Measurements from ENCODE around the gene RASL11A. TPM values are rescaled to one million over a fixed set of nuclear protein-coding genes. Genes with fewer than 3 reads are reported as not detected.

Gene RASL11A
- total and polyA plus RNA-seq, 2 of the 13 experiments (the other 11 are each of a cell fraction or from before 2014, with no cell fraction given), result 3.0 to 4.1 TPM

DNA sequence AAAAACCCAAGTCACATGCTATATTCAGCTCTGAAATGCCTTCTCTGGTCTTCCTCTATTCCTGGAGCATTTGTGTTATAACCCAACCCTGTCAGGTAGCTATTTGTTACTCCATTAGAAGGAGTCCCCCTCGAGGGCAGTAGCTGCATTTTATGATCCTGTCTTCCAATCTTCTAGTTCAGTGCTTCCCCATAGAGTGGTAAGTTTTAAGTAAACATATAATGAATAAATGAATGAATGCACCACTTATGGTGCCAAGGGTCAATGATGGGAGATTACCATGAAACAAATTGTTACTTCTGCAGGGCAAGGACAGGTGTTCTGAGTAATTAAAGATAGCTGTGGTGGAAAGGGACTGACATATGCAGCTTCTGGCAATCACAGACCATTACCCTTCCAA, 4.0 kb downstream of the RASL11A start:
- H3K4me2 ChIP-seq (ENCODE audit: low read depth, low read length), result no peak overlapping the region
- H2AFZ ChIP-seq (ENCODE audit: low read length), result no peak overlapping the region
- H3K9ac ChIP-seq (ENCODE audit: insufficient read depth, low read depth, low read length), result no peak overlapping the region
- H3K4me1 ChIP-seq (ENCODE audit: insufficient read depth, low read length), result peaks cover 14% of the 10 kb centered on the region
- FAIRE-seq (no peak), ATAC-seq (no peak), DNase-seq (ENCODE audit: low spot score) (no peak)
- ChIA-PET CTCF (ENCODE audit: low intra/inter-chr PET ratio, low total read pairs) (no interaction called here), POLR2A (no interaction called here)
- intact Hi-C loops (cut with micrococcal nuclease; ENCODE audit: unreplicated experiment) (loop anchor here (5.0 kb wide), 2 partner anchors 83 to 327 kb away; no protein-coding TSS in a partner anchor), in situ Hi-C loops (cut with HindIII; ENCODE audit: extremely low pct_ligation_motif_present, low pct_unique_long_range_greater_than_20kb) (no loop called here)
- H3K36me3 ChIP-seq (replicated peaks in 1 of 2; ENCODE audit: control insufficient read depth in 1 of 2, insufficient read depth in 2 of 2, low read length in 2 of 2), result no peaks in the 10 kb centered on the region
- H3K27me3 ChIP-seq (ENCODE audit: control insufficient read depth in 1 of 2, insufficient read depth in 2 of 2, low read length in 2 of 2), result no peaks in the 10 kb centered on the region
- H3K79me2 ChIP-seq (ENCODE audit: insufficient read depth, low read length), result no peaks in the 10 kb centered on the region
- no peak overlapping the region for H3K27ac ChIP-seq (ENCODE audit: extremely low read length, insufficient read depth, low read length)
- no TSS peak for BruUV-seq (replicated peaks)
- TF ChIP-seq ZNF746 (CRISPR knock-in tag; IDR thresholded peaks at IDR 0.05) (no peak), ZNF333 (CRISPR knock-in tag; IDR thresholded peaks at IDR 0.05; ENCODE audit: borderline replicate concordance) (no peak), ZNF644 (CRISPR knock-in tag; IDR thresholded peaks at IDR 0.05; ENCODE audit: low read depth) (no peak), GTF2F1 (IDR thresholded peaks at IDR 0.05; ENCODE audit: low read length) (no peak), SIX4 (CRISPR knock-in tag; IDR thresholded peaks at IDR 0.05) (no peak), CCAR2 (optimal IDR thresholded peaks at IDR 0.05; ENCODE audit: low read depth, low read length) (no peak), RFX3 (CRISPR knock-in tag; IDR thresholded peaks at IDR 0.05) (no peak), ZMYM2 (CRISPR knock-in tag; IDR thresholded peaks at IDR 0.05) (no peak), CBX1 (IDR thresholded peaks at IDR 0.05; ENCODE audit: low read depth) (no peak)
- TF ChIP-seq, protein P1, sequence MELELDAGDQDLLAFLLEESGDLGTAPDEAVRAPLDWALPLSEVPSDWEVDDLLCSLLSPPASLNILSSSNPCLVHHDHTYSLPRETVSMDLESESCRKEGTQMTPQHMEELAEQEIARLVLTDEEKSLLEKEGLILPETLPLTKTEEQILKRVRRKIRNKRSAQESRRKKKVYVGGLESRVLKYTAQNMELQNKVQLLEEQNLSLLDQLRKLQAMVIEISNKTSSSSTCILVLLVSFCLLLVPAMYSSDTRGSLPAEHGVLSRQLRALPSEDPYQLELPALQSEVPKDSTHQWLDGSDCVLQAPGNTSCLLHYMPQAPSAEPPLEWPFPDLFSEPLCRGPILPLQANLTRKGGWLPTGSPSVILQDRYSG (CRISPR knock-in tag; IDR thresholded peaks at IDR 0.05), result no peak
- TF ChIP-seq, protein P2, sequence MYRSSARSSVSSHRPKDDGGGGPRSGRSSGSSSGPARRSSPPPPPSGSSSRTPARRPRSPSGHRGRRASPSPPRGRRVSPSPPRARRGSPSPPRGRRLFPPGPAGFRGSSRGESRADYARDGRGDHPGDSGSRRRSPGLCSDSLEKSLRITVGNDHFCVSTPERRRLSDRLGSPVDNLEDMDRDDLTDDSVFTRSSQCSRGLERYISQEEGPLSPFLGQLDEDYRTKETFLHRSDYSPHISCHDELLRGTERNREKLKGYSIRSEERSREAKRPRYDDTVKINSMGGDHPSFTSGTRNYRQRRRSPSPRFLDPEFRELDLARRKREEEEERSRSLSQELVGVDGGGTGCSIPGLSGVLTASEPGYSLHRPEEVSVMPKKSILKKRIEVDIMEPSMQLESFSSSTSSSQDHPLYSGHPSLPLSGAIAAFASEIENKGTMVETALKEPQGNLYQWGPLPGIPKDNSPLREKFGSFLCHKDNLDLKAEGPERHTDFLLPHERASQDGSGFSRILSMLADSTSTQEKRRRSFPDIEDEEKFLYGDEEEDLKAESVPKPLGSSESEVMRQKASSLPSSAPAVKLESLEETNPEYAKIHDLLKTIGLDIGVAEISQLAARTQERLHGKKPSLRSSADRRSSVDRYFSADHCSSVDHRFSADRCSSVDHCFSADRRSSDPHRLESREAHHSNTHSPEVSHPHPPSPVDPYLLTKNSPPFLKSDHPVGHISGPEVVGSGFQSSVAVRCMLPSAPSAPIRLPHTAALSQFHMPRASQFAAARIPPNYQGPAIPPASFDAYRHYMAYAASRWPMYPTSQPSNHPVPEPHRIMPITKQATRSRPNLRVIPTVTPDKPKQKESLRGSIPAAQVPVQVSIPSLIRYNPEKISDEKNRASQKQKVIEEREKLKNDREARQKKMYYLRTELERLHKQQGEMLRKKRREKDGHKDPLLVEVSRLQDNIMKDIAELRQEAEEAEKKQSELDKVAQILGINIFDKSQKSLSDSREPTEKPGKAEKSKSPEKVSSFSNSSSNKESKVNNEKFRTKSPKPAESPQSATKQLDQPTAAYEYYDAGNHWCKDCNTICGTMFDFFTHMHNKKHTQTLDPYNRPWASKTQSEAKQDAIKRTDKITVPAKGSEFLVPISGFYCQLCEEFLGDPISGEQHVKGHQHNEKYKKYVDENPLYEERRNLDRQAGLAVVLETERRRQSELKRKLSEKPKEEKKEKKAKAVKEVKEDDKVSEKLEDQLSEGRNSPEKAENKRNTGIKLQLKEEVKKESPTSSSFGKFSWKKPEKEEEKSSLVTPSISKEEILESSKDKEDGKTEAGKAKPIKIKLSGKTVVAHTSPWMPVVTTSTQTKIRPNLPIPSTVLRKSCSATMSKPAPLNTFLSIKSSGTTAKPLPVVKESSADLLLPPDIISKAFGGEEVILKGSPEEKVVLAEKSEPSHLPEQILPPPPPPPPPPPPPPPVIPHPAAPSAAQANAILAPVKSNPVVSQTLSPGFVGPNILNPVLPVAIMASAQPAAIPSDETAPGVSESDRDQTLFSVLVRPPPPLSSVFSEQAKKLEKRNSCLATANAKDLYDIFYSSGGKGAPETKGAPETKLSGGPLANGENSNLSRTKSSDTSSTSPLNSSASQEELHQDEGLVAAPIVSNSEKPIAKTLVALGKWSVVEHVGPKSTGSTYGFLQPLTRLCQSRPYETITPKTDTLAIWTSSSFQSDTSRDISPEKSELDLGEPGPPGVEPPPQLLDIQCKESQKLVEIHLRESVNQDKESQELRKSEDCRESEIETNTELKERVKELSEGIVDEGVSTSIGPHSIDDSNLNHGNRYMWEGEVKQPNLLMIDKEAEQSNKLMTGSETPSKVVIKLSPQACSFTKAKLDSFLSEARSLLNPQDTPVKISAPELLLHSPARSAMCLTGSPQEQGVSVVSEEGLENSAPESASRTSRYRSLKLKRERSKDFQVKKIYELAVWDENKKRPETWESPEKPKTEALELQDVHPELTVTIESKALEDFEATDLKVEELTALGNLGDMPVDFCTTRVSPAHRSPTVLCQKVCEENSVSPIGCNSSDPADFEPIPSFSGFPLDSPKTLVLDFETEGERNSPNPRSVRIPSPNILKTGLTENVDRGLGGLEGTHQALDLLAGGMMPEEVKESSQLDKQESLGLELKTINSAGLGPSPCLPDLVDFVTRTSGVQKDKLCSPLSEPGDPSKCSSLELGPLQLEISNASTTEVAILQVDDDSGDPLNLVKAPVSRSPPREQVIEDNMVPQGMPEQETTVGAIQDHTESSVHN (CRISPR knock-in tag; IDR thresholded peaks at IDR 0.05), result no peak
- WGBS (ENCODE audit: low lambda C conversion rate), result 6% methylated on average over 1 of the region's 1 CpG
- H4K20me1 ChIP-seq (ENCODE audit: insufficient read depth, low read length), result no peaks in the 10 kb centered on the region
- no peaks in the 10 kb centered on the region for H3K9me3 ChIP-seq (ENCODE audit: low read length)
- no peak overlapping the region for H3K4me3 ChIP-seq (replicated peaks in 1 of 3; ENCODE audit: insufficient read depth in 1 of 3, low read depth in 2 of 3, low read length in 3 of 3)
